ENCODE results near the gene IRAK2. TPM values are rescaled to one million over a fixed set of nuclear protein-coding genes. Genes with fewer than 3 reads are reported as not detected.

Gene IRAK2
- total RNA-seq, 1 donor from 2014 or later, result 0.26 TPM

GRCh38 chr3:10149226-10149625 is 15.5 kb upstream of the IRAK2 start:
- Histone ChIP-seq H3K9ac (no peak overlapping the region), H3K79me2 (ENCODE audit: low read depth) (peaks cover 25% of the 10 kb centered on the region), H3F3A (ENCODE audit: low read depth) (no peaks in the 10 kb centered on the region), H3K9me3 (ENCODE audit: low read depth) (no peaks in the 10 kb centered on the region), H4K20me1 (ENCODE audit: low read depth) (peaks cover 8% of the 10 kb centered on the region), H3K27ac (no peak overlapping the region), H2AFZ (replicated peaks) (no peak overlapping the region), H3K4me1 (no peaks in the 10 kb centered on the region), H3K36me3 (peaks cover 18% of the 10 kb centered on the region), H3K27me3 (no peaks in the 10 kb centered on the region), H3K4me3 (no peak overlapping the region), H3K4me2 (no peak overlapping the region)
- no peak overlapping the region for H3K27ac Mint-ChIP-seq
- peaks cover 31% of the 10 kb centered on the region for H3K36me3 Mint-ChIP-seq
- no peaks in the 10 kb centered on the region for H3K9me3 Mint-ChIP-seq
- TF ChIP-seq CTCF (IDR thresholded peaks at IDR 0.05), result no peak
- no peak for TF ChIP-seq EZH2phosphoT487 (IDR thresholded peaks at IDR 0.05)
- no peak for TF ChIP-seq EZH2 (IDR thresholded peaks at IDR 0.05)
- H3K4me3 Mint-ChIP-seq, result no peak overlapping the region
- DNase-seq (ENCODE audit: low spot score), result no peak
- H3K27me3 Mint-ChIP-seq (ENCODE audit: insufficient read depth, low read depth), result no peaks in the 10 kb centered on the region
- H3K4me1 Mint-ChIP-seq, result peaks cover 4% of the 10 kb centered on the region

- Histone ChIP-seq H3K27me3 (no peaks in the 10 kb centered on the region), H3F3A (ENCODE audit: low read depth) (no peaks in the 10 kb centered on the region), H3K79me2 (ENCODE audit: low read depth) (peaks cover 8% of the 10 kb centered on the region), H3K9ac (no peak overlapping the region), H4K20me1 (ENCODE audit: low read depth) (peaks cover 5% of the 10 kb centered on the region), H2AFZ (replicated peaks) (no peak overlapping the region), H3K4me1 (no peaks in the 10 kb centered on the region), H3K4me3 (no peak overlapping the region), H3K4me2 (no peak overlapping the region), H3K36me3 (peaks cover 13% of the 10 kb centered on the region), H3K27ac (no peak overlapping the region), H3K9me3 (ENCODE audit: low read depth) (no peaks in the 10 kb centered on the region)
- H3K36me3 Mint-ChIP-seq, result peaks cover 29% of the 10 kb centered on the region
- no peaks in the 10 kb centered on the region for H3K9me3 Mint-ChIP-seq
- H3K27me3 Mint-ChIP-seq (ENCODE audit: insufficient read depth, low read depth), result no peaks in the 10 kb centered on the region
- H3K27ac Mint-ChIP-seq, result no peak overlapping the region
- no peaks in the 10 kb centered on the region for H3K4me1 Mint-ChIP-seq
- no peak for DNase-seq (ENCODE audit: low spot score)
- H3K4me3 Mint-ChIP-seq, result no peak overlapping the region
- TF ChIP-seq CTCF (IDR thresholded peaks at IDR 0.05) (no peak), EZH2phosphoT487 (IDR thresholded peaks at IDR 0.05) (no peak)
These were observed 13.7 kb upstream of the IRAK2 start for GRCh38 chr3:10150987-10151386.

- H3K27ac ChIP-seq, result no peak overlapping the region
- H3K36me3 ChIP-seq, result peaks cover 13% of the 10 kb centered on the region
- Mint-ChIP-seq H3K27ac (no peak overlapping the region), H3K4me1 (no peaks in the 10 kb centered on the region), H3K27me3 (ENCODE audit: insufficient read depth, low read depth) (peaks cover 2% of the 10 kb centered on the region), H3K4me3 (no peak overlapping the region), H3K9me3 (no peaks in the 10 kb centered on the region), H3K36me3 (peaks cover 24% of the 10 kb centered on the region)
- H3K4me3 ChIP-seq, result no peak overlapping the region
- no peaks in the 10 kb centered on the region for H3K9me3 ChIP-seq (ENCODE audit: low read depth)
- H3K79me2 ChIP-seq (ENCODE audit: low read depth), result no peaks in the 10 kb centered on the region
- H3F3A ChIP-seq (ENCODE audit: low read depth), result no peaks in the 10 kb centered on the region
- H2AFZ ChIP-seq (replicated peaks), result no peak overlapping the region
- H3K4me1 ChIP-seq, result no peaks in the 10 kb centered on the region
- no peak overlapping the region for H3K4me2 ChIP-seq
- no peak overlapping the region for H3K9ac ChIP-seq
- TF ChIP-seq EZH2phosphoT487 (IDR thresholded peaks at IDR 0.05), result no peak
- no peak for TF ChIP-seq EZH2 (IDR thresholded peaks at IDR 0.05)
- no peak for TF ChIP-seq CTCF (IDR thresholded peaks at IDR 0.05)
- H4K20me1 ChIP-seq (ENCODE audit: low read depth), result no peaks in the 10 kb centered on the region
- no peak for DNase-seq (ENCODE audit: low spot score)
- no peaks in the 10 kb centered on the region for H3K27me3 ChIP-seq
These were observed 10.2 kb upstream of the IRAK2 start for GRCh38 chr3:10154335-10155122.
